ENCODE data around the gene F2. TPM values are rescaled to one million over a fixed set of nuclear protein-coding genes. Genes with fewer than 3 reads are reported as not detected.

The F2 gene
- total and polyA plus RNA-seq, 2 donors (not counting 1 experiment from before 2014, with no cell fraction given), result not detected

DNA sequence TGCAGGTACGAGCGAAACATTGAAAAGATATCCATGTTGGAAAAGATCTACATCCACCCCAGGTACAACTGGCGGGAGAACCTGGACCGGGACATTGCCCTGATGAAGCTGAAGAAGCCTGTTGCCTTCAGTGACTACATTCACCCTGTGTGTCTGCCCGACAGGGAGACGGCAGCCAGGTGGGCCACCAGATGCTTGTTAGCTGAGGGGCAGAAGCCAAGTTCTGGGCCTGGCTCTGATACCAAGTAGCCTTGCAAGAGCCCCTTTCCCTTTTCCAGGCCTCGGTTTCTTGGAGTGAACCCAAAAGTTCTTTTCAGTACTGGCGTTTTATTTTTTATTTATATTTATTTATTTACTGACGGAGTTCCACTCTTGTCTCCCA lies 9.6 kb downstream of the F2 start:
- Histone ChIP-seq H3K27me3 (ENCODE audit: control insufficient read depth, insufficient read depth, low read length) (no peaks in the 10 kb centered on the region), H3K27ac (ENCODE audit: insufficient read depth, low read length) (no peak overlapping the region), H3K36me3 (ENCODE audit: control insufficient read depth, insufficient read depth, low read length) (no peaks in the 10 kb centered on the region), H3K4me3 (replicated peaks in 1 of 4; ENCODE audit: control extremely low read depth in 1 of 4, insufficient read depth in 1 of 4, low read depth in 3 of 4, low read length in 4 of 4) (no peak overlapping the region), H3K9ac (ENCODE audit: insufficient read depth, low read length) (no peak overlapping the region), H3K9me3 (ENCODE audit: control insufficient read depth, insufficient read depth, low read depth, low read length) (no peaks in the 10 kb centered on the region), H3K4me1 (ENCODE audit: control insufficient read depth, extremely low read depth, insufficient read depth, low read length) (no peaks in the 10 kb centered on the region), H3K4me2 (ENCODE audit: extremely low read depth, insufficient read depth, low read length) (no peak overlapping the region), H4K20me1 (ENCODE audit: control insufficient read depth, extremely low read depth, insufficient read depth, low read length) (no peaks in the 10 kb centered on the region), H3K79me2 (ENCODE audit: control insufficient read depth, insufficient read depth, low read length) (no peaks in the 10 kb centered on the region), H2AFZ (ENCODE audit: low read length) (no peak overlapping the region)
- no peak for DNase-seq (ENCODE audit: low read depth in 2 of 2)
- TF ChIP-seq, protein P1, sequence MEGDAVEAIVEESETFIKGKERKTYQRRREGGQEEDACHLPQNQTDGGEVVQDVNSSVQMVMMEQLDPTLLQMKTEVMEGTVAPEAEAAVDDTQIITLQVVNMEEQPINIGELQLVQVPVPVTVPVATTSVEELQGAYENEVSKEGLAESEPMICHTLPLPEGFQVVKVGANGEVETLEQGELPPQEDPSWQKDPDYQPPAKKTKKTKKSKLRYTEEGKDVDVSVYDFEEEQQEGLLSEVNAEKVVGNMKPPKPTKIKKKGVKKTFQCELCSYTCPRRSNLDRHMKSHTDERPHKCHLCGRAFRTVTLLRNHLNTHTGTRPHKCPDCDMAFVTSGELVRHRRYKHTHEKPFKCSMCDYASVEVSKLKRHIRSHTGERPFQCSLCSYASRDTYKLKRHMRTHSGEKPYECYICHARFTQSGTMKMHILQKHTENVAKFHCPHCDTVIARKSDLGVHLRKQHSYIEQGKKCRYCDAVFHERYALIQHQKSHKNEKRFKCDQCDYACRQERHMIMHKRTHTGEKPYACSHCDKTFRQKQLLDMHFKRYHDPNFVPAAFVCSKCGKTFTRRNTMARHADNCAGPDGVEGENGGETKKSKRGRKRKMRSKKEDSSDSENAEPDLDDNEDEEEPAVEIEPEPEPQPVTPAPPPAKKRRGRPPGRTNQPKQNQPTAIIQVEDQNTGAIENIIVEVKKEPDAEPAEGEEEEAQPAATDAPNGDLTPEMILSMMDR (conservative IDR thresholded peaks at IDR 0.05 in 1 of 2, IDR thresholded peaks at IDR 0.05 in 1 of 2; ENCODE audit: low read depth in 1 of 2, low read length in 2 of 2), result no peak
- TF ChIP-seq EZH2 (IDR thresholded peaks at IDR 0.05; ENCODE audit: low read length, missing control alignments), result no peak

DNA sequence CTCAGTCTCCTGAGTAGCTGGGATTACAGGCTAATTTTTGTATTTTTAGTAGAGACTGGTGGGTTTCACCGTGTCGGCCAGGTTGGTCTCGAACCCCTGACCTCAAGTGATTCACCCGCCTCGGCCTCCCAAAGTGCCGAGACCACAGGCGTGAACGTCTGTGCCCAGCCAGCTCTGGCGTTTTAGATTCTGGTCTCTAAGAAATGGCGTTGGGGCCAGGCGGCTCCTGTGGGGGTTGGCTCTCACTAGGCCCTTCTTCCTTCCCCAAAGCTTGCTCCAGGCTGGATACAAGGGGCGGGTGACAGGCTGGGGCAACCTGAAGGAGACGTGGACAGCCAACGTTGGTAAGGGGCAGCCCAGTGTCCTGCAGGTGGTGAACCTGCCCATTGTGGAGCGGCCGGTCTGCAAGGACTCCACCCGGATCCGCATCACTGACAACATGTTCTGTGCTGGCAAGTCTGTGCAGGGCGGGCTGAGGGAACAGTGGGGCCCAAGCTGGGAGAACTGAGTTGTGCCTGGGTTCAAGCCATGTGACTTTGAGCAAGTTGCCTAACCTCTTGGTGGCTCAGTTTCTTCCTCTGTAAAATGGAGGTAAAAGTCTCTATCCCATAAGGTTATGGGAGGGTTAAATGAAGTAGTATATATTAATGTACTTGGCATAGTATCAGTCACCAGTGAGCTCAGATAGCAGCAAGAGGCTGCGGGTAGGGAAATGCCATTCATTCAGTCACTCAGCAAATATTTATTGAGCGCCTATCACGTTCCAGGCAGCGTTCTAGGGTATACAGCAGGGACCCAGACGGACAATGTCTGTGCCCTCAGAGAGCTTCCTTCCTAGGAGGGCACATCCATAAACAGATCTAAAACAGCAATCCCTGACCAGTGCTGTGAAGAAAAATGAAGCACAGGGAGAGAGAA lies 10.4 kb downstream of the F2 start:
- Histone ChIP-seq H3K27ac (ENCODE audit: insufficient read depth, low read length) (no peak overlapping the region), H3K27me3 (ENCODE audit: control insufficient read depth, insufficient read depth, low read length) (no peaks in the 10 kb centered on the region), H3K79me2 (ENCODE audit: control insufficient read depth, insufficient read depth, low read length) (no peaks in the 10 kb centered on the region), H4K20me1 (ENCODE audit: control insufficient read depth, extremely low read depth, insufficient read depth, low read length) (no peaks in the 10 kb centered on the region), H3K4me2 (ENCODE audit: extremely low read depth, insufficient read depth, low read length) (no peak overlapping the region), H3K4me3 (replicated peaks in 1 of 4; ENCODE audit: control extremely low read depth in 1 of 4, insufficient read depth in 1 of 4, low read depth in 3 of 4, low read length in 4 of 4) (no peak overlapping the region), H3K9ac (ENCODE audit: insufficient read depth, low read length) (no peak overlapping the region), H3K9me3 (ENCODE audit: control insufficient read depth, insufficient read depth, low read depth, low read length) (no peaks in the 10 kb centered on the region), H3K4me1 (ENCODE audit: control insufficient read depth, extremely low read depth, insufficient read depth, low read length) (no peaks in the 10 kb centered on the region), H2AFZ (ENCODE audit: low read length) (no peak overlapping the region), H3K36me3 (ENCODE audit: control insufficient read depth, insufficient read depth, low read length) (no peaks in the 10 kb centered on the region)
- TF ChIP-seq, protein P1 (conservative IDR thresholded peaks at IDR 0.05 in 1 of 2, IDR thresholded peaks at IDR 0.05 in 1 of 2; ENCODE audit: low read depth in 1 of 2, low read length in 2 of 2), result no peak
- TF ChIP-seq EZH2 (IDR thresholded peaks at IDR 0.05; ENCODE audit: low read length, missing control alignments), result no peak
- peak in 1 of 2 donors; percentile 18 for DNase-seq (ENCODE audit: low read depth in 2 of 2)

DNA sequence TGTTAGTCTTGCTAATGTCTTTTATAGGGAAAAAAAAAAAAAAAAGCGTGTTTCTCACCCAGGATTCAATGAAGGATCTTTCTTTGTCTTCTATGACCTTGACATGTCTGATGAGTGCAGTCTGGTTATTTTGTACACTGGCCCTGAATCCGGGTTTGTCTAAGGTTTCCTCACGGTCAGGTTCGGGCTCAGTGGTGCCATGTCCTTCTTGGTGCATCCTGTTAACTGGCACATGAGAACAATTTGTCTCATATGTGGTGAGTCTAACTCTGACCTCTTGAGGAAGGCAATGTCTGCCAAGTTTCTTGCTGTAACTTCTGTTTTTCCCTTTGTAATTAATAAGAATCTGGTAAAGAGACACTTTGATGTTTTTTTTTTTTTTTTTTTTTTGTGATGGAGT lies 12.5 kb downstream of the F2 start:
- no peak for TF ChIP-seq EZH2 (IDR thresholded peaks at IDR 0.05; ENCODE audit: low read length, missing control alignments)
- TF ChIP-seq, protein P1 (conservative IDR thresholded peaks at IDR 0.05 in 1 of 2, IDR thresholded peaks at IDR 0.05 in 1 of 2; ENCODE audit: low read depth in 1 of 2, low read length in 2 of 2), result no peak
- Histone ChIP-seq H3K9me3 (ENCODE audit: control insufficient read depth, insufficient read depth, low read depth, low read length) (no peaks in the 10 kb centered on the region), H3K79me2 (ENCODE audit: control insufficient read depth, insufficient read depth, low read length) (no peaks in the 10 kb centered on the region), H3K27me3 (ENCODE audit: control insufficient read depth, insufficient read depth, low read length) (no peaks in the 10 kb centered on the region), H3K4me2 (ENCODE audit: extremely low read depth, insufficient read depth, low read length) (no peak overlapping the region), H3K4me1 (ENCODE audit: control insufficient read depth, extremely low read depth, insufficient read depth, low read length) (no peaks in the 10 kb centered on the region), H3K4me3 (replicated peaks in 1 of 4; ENCODE audit: control extremely low read depth in 1 of 4, insufficient read depth in 1 of 4, low read depth in 3 of 4, low read length in 4 of 4) (no peak overlapping the region), H2AFZ (ENCODE audit: low read length) (no peak overlapping the region), H3K36me3 (ENCODE audit: control insufficient read depth, insufficient read depth, low read length) (no peaks in the 10 kb centered on the region), H3K9ac (ENCODE audit: insufficient read depth, low read length) (no peak overlapping the region), H3K27ac (ENCODE audit: insufficient read depth, low read length) (no peak overlapping the region), H4K20me1 (ENCODE audit: control insufficient read depth, extremely low read depth, insufficient read depth, low read length) (no peaks in the 10 kb centered on the region)
- DNase-seq (ENCODE audit: low read depth in 2 of 2), result no peak

Measured in fibroblast of lung (primary cell).